SW 1271 (cell line): ENCODE data around the gene TMEM74B.

Source experiments
- DNase-seq, 2 experiments: peaks; one replicate each; lab custom pipeline; 2025; lab: John Stamatoyannopoulos, UW

Gene TMEM74B

DNA sequence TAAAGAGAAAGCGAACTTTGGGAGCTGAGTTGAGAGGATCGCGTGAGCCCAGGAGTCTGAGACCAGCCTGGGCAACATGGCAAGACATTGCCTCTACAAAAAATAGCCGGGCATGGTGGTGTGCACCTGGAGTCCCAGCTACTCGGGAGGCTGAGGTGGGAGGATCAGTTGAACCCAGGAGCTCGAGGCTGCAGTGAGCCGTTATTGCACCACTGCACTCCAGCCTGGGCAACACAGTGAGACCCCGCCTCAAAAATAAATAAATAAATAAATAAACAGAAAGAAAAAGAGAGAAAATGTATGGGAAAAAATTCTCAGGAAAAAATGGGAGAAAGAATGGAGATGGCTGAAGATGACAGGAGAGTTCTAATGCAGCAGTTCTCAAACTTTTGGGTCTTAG lies 21.0 kb upstream of the TMEM74B start:
- no peak for DNase-seq

DNA sequence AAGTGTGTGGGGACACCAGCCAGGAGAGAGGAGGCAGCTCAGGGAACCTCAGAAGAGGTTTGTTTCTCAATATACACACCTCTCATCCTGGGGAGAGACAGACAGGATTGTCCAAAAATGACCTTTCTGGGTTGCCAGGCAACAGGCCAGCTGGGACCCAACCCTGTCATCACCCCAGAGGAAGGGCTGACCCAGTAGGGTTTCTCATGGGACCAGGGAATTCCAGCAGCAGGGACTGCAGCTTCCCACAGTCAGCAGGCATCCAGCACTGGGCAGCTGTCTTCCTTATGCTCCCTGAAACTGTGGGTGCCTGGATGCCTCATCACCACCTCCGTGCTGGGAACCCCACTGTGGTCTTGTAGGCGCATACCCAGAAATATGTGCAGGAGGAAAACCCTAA lies 19.8 kb upstream of the TMEM74B start:
- no peak for DNase-seq

DNA sequence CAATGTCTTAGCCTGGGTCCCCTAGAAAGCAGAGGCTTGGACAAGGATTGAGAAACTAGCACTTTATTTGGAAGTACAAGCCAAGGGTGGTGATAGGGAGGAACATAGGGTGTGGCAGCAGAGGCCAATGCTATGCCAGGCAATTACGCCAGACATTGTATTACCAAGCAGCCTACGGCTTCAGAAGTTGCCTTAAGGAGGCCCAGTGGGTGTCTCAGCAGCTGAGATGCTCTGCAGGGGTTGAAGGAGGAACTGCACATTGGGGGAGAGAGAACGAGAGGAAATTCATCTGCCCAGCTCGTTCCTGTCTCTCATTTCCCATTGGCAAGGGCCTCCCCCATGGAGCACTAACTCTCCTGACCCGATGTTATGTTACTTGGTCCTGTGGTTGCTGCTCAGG lies 19.3 kb upstream of the TMEM74B start:
- DNase-seq: no peak

- no peak for DNase-seq
These were observed 18.8 kb upstream of the TMEM74B start for GRCh38 chr20:1203630-1204029.

DNA sequence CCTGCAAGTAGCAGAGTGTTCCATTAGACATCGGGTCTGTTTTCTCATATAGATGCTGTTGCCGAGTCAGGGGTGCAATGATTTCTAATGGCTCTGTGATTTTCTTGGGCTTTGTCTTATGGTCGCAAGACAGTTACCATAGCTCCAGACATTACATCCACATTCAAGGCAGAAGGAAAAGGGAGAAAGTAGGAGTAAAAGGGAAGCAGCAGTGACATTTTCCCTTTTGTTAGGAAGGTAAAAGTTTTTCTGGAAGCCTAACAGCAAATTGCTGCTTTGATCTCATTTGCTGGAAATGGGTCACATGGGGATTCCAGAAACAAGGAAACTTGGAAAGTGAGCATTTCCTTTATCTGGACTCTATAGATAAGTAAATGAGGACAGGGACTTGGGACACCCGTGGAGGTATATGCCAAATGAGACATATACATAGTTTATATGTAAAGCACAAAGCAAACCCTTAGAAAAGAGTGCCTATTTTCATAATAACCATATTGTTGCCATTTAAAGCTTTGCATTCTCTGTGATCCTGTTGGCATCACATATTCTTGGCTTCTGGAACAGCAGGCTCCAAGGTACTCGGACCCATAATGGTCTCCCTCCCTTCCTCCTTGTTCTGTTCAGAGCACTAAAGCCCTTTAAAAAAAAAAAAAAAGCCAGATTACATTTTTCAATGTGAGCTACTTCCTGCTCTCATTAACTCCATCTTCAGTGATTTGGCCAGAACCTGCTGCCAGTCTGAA lies 18.2 kb upstream of the TMEM74B start, which contains the start of gene C20orf202:
Gene C20orf202, plus strand, starts transcription at position 693 of the 743 bp plus-strand sequence. CDS start 132 bp downstream, outside the sequence.
- no peak for DNase-seq

DNA sequence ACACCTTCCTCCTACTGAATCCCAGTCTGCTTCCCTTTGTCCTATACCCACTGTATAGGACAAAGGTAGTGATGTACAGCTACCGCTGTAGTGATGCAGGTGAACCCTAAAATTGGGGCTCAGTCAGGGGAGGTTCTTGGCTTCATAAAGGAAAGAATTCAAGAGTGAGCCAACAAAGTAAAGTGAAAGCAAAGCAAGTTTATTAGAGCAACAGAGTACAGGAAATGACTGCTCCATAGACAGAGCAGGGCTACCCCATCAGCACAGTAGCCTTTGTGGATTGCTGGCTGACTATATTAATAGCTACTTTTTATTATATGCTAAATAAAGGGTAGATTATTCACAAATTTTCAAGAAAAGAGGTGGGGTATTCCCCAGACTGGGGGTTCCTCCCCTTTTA lies 15.2 kb upstream of the TMEM74B start:
- no peak for DNase-seq

- no peak for DNase-seq
These were observed 14.6 kb upstream of the TMEM74B start for GRCh38 chr20:1199212-1199873.

DNA sequence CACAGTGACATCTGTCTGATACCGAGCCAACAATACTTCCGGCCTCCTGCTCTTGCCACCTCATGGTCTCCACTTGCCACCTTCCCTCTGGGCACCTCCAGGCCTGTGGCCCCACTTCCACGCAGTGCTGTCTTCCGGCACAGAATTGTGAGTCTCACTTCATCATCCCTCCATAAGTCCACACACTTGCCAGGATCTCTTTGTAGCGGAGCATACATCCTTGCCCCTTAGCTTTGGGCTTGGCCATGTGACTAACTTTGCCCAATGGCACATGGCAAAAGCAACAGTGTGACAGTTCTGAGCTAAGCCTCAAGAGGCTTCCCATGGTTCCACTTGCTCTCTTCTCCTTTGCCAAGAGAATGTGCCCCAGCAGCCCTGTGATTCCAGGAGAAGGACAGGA lies 14.0 kb upstream of the TMEM74B start:
- no peak for DNase-seq

GRCh38 chr20:1197801-1198200 lies 13.0 kb upstream of the TMEM74B start:
- DNase-seq: no peak

- DNase-seq: no peak
These were observed 11.9 kb upstream of the TMEM74B start for GRCh38 chr20:1196634-1197033.

- DNase-seq: no peak
These were observed 10.4 kb upstream of the TMEM74B start for GRCh38 chr20:1195226-1195625.

DNA sequence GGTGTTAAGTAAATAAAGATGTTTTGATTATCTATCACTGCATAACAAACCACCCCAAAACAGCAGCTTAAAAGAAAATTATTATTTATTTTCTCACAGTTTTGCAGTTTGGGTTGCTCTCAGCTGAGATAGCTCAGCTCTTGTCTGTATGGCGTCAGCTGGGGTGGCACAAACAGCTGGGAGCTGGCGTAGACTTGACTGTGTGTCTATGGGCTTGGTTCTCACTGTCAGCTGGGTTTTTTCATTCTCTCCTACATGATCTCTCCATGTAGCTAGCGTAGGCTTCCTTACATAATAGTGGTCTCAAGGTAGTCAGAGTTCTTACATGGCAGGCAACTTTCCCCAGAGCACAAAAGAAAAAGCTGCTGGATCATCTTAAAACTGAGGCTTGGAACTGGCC lies 6.5 kb upstream of the TMEM74B start:
- DNase-seq: no peak

DNA sequence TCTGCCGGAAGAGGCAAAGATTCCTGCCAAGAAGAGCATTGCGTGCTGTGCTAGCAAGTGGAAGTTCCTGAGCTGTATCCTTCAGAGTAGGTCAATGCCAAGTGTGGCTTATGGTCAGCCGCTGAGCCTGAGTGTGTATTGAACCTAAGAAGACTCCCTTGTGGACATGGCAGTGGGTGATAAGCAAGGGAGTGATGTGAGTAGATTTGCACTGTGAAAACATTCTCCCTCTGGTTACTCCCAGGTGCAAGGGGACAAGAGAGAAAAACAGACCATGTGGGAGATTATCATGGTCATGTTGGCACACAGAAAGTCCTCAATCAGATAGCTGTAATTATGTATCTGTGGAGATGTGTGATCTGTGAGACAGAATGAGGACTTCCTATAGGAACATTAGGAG lies 6.1 kb upstream of the TMEM74B start:
- DNase-seq: no peak

DNA sequence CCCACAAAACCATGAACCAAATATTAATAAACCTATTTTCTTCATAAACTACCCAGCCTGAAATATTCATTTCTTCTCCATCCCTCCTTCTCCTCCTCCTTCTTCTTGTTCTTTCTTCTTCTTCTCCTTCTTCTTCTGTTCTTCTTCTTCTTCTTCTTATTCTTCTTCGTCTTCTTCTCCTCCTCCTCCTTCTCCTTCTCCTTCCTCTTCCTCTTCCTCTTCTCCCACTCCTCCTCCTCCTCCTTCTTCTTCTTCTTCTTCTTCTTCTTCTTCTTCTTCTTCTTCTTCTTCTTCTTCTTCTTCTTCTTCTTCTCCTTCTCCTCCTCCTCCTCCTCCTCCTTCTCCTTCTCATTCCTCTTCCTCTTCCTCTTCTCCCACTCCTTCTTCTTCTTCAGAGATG lies 5.0 kb upstream of the TMEM74B start:
- no peak for DNase-seq

DNA sequence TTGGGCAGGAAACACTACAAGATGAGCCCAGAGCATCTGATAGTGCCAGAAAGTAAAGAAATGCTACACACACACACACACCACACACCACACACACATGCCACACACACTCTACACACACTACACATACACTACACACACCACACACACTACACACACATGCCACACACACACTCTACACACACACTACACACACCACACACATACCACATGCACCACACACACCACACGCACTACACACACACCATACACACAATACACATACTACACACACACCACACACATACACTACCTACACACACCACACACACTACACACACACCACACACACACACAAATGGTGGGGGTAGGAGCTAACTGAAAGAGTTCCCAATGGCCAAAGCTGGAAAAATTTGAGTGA lies 3.6 kb upstream of the TMEM74B start:
- no peak for DNase-seq

DNA sequence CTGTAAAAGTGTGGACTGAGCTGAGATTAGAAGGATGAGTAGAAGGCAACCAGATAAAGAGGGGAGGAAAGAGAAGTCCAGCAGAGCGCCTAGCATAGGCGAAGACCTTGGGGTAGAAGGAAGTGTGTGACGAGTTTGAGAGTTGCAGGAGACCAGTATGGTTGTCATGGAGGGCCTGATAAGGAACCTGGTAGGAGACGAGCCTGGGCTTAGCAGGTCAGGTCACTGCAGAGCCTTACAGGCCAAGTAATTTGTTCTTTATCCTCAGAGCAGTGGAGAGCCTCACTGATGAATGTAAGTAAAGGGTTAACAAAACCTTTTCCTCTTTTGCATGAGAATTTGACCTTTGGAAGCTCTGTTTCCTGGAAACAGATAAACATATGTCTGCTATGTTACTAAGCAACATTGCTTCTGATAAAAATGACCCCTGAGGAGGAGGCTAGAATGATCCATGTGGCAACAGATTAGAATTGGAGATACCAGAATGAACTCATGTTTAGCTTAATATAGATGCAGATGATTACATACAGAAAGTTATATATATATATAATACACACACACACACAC lies 2.9 kb upstream of the TMEM74B start:
- no peak for DNase-seq

DNA sequence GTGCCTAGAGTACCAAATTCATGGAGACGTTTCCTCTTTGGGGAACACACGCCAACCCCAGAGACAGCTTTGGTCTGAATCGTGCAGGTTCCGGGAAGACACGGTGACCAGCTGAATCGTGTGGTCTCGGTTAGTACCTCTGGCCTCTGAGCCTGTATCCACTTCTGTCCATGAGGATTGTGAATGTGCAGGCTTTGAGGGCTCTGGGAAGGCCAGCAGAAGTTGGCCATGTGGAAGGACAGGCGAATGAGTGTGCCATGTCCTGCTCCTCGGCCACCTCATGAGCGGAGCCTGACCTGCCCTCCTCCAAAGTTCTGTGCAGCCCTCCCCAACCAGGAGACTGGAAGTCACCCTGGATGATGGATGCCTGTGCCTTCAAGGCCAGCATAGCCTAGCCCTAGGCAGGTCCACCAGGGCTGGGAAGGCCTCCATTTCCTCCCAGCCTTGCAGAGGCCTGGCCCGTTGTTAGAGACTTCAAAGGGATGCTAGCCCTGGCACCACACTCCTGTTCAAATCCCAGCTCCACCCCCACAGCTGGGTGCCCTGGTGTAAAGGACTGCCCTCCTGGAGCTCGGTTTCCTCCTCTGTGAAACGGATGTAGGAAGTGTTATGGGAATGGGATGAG lies 1.7 kb upstream of the TMEM74B start:
- no peak for DNase-seq

GRCh38 chr20:1185790-1186334 lies 1.1 kb upstream of the TMEM74B start:
- peak; percentile 43 to 58 for DNase-seq

DNA sequence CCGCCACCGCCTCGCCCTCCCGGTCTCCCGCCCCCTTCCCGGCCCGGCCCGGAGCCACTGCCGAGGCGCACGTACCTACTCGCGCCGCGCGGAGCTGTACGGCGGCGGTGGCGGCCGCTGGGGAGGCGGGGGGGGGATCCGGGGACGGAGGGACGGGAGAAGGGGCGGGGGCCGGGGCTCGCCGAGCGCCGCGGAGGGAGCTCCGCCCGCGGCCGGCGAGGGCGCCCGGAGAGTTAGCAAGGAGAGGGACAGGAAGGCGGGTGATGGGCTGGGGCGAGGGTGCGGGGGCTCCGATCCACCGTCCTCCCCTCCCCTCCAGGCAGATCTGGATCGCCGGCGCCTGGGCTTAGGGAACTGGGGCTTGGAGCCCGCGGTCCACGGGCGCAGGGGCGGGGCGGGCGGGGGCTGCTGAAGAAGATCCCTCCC lies 548 bp upstream of the TMEM74B start:
- no peak for DNase-seq

GRCh38 chr20:1184260-1184637 lies 532 bp downstream of the TMEM74B start:
- no peak for DNase-seq

GRCh38 chr20:1183153-1183552 lies 1.6 kb downstream of the TMEM74B start:
- DNase-seq: no peak

DNA sequence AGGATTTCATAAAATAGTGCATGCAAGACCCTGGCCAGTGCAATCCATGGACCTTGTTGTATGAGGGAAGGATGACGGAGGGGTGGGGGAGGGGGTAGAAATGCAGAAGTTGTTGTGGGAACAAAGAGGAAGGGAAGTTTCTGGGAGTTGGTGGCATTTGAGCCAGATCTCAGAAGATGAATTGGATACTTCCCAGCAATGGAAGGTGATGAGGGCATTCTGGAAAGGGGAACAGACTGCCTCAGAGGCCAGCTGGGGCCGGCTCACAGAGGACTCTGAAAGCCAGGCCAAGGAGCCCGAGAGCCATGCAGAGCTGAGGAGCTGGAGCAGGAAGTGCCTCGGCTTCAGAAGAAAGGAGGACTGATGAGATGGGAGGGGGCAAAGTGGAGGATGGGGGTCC lies 2.7 kb downstream of the TMEM74B start:
- DNase-seq: no peak

- no peak for DNase-seq
These were observed 3.8 kb downstream of the TMEM74B start for GRCh38 chr20:1180949-1181348.
